Glomerular visceral epithelial cell (primary cell): ENCODE data around the gene TMEM175.

Experiments used
- DNase-seq: peaks from one replicate; pipeline ENCODE4 v3.0.0-alpha.2; 2016; ENCODE audit errors: extremely low spot score

TMEM175 gene

GRCh38 chr4:1002631-1003251 lies 70.5 kb downstream of the TMEM175 start:
- DNase-seq: no peak

- no peak for DNase-seq
These were observed 71.2 kb downstream of the TMEM175 start for GRCh38 chr4:1003271-1004070.

GRCh38 chr4:1004071-1004418 lies 71.8 kb downstream of the TMEM175 start:
- no peak for DNase-seq

DNA sequence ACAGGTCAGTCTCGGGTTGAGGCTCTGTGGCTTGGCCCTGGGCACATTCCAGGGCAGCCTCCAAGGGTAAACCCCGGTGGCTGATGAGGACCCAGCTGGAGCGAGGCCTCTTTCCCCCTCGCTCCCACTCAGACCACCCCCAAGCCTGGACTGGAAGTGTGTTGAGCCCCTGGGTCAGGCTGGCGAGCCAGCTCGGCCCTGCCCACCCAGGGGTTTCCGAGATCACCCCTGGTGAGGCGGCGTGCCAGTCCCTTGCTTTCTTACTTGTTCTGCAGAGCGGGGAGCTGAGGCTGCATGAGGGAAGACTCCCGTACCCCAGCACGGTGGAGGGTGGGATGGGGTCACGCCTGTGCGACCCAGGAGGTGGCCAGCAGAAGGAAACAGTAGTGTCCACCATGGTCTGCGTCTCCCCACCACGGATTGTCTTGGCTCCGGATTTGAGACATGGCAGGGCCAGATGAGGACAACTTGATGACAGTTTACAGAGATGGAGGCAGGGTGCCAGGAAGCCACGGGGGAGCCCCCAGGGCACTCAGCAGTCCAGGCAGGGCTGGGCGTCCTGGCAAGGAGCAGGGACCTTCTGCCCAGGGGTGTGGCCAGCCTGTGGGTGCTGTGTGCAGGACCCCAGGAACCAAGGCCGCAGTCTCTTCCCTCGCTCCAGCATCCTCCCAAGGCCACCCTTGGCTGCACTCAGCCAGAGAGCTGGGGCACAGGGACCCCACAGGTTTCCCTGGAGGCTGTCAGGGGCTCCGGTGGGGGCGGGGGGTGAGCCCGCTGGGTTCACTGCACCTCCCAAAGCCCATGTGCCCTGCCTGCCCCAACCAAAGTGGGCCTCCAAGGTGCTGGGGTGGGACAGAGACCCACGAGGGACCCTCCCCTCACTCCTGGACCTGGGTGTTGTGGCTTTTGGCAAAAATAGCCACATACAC lies 72.6 kb downstream of the TMEM175 start:
- no peak for DNase-seq

DNA sequence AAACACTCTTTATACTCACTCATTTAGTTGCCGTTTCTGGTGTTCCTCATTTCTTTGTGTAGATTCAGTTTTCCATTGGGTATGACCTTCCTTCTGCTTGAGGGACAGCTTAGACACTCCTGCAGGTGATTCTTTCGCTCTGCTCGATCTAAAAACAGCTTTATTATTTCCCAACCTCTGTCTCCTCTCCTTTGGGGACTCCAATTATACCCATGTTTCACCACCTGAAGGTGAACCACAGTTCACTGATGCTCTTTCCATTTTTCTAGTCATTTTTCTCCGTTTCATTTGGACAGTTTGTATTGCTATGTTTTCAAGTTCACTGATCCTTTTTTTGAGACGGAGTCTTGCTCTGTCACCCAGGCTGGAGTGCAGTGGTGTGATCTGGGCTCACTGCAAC lies 74.6 kb downstream of the TMEM175 start:
- DNase-seq: no peak
